BJ (cell line): ENCODE measurements around the gene TRMT2A. TPM values are rescaled to one million over a fixed set of nuclear protein-coding genes. Genes with fewer than 3 reads are reported as not detected.
"Not testable (repeated sequence)": the region's sequence is repeated elsewhere in the genome, so short reads cannot be mapped to it uniquely, and the experiment has no call there.

Experiments
- CTCF ChIA-PET: fragments of 350-600 bp; formaldehyde crosslinking; extraction: SDS; loops from one replicate; lab custom pipeline; 2021; ENCODE audit warnings: antibody characterized with exemption, inconsistent platforms; lab: Yijun Ruan, JAX
- POLR2A ChIA-PET: fragments of 300-600 bp; sonication (Branson Sonifier 250); formaldehyde crosslinking; extraction: SDS; loops from one replicate; lab custom pipeline; 2021; ENCODE audit warnings: antibody characterized with exemption; lab: Charles Lee
- DNase-seq: peaks from one replicate; pipeline ENCODE4 v3.0.0-alpha.2; 2011; ENCODE audit warnings: low read depth
- H3K27me3 ChIP-seq: 2 replicates; pipeline ENCODE4 v1.6.0; 2011; ENCODE audit warnings: low read length; ENCODE audit not compliant: control insufficient read depth, insufficient read depth
- H3K36me3 ChIP-seq: 2 replicates; pipeline ENCODE4 v1.5.1; 2011; ENCODE audit warnings: low read length; ENCODE audit not compliant: control insufficient read depth, insufficient read depth
- H3K4me3 ChIP-seq: 2 replicates; pipeline ENCODE4 v1.5.1; 2011; ENCODE audit warnings: low read depth, mild to moderate bottlenecking, control low read depth, low read length
- polyA plus RNA-seq: library from polyadenylated mRNA; depleted of rRNA; stranded (reverse); fragments of >200 nt; gene quantifications from 2 replicates; pipeline ENCODE4 v1.2.3, GENCODE V29; 2011
- TF ChIP-seq, protein P1 (sequence below): IDR thresholded peaks from 2 replicates; pipeline ENCODE4 v1.5.1; 2011; ENCODE audit warnings: low read depth, mild to moderate bottlenecking, control low read depth, inconsistent platforms, low read length, moderate library complexity; ENCODE audit not compliant: insufficient read depth

TRMT2A gene
- polyA plus RNA-seq, 1 experiment: 34.2 TPM

DNA sequence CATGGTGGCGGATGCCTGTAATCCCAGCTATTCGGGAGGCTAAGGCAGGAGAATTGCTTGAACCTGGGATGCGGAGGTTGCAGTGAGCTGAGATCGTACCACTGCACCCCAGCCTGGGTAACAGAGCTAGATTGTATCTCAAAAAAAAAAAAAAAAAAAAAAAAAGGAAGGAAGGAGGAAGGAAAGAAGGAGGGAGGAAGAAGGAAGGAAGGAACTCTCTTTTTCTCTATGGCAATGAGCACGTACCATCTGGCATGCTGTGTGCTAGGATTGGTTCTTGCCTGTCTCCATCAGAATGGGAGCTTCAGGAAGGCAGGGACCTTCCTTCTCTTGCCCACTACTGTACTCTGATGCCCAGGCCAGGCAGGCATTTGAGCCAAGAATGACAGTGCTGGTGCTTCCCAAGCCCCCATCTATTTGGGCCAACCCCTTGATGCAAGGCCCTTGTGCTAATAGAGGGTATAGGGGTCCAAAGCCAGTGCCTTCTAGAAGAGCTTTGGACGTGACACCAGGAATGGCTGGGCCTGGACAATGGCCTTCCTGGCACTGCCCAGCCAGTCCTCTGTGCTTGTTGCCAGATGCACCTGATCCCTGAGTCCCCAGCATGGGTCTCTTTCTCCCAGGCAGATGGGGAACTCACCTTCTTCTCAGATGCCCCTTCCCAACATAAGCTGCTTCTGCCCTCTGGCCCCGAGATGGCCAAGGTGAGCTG, 47.5 kb downstream of the TRMT2A start:
- POLR2A ChIA-PET: interaction anchor here (0.7 kb wide), 1 partner anchor 22 kb away, joined by 4 read pairs; no protein-coding TSS in a partner anchor

DNA sequence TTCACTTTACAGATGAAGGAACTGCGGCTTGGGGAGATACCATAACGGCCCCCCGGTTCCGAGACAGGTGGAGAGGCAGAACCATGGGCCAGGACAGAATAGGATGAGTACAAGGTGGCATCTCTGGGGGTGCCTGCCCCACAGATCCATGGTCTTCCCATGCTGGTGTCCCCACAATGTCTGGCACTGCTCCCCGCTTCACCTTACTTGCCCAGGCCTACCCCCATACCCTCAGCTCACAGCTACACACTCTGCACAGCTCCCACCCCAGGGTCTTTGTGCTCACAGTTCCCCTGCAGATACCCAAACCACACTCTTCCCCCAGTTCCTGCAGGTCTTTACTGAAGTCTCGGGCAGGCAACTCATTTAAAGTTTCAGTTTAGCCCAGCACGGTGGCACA, 48.4 kb downstream of the TRMT2A start:
- H3K36me3 ChIP-seq: peaks cover 9% of the 10 kb centered on the region
- TF ChIP-seq, protein P1, sequence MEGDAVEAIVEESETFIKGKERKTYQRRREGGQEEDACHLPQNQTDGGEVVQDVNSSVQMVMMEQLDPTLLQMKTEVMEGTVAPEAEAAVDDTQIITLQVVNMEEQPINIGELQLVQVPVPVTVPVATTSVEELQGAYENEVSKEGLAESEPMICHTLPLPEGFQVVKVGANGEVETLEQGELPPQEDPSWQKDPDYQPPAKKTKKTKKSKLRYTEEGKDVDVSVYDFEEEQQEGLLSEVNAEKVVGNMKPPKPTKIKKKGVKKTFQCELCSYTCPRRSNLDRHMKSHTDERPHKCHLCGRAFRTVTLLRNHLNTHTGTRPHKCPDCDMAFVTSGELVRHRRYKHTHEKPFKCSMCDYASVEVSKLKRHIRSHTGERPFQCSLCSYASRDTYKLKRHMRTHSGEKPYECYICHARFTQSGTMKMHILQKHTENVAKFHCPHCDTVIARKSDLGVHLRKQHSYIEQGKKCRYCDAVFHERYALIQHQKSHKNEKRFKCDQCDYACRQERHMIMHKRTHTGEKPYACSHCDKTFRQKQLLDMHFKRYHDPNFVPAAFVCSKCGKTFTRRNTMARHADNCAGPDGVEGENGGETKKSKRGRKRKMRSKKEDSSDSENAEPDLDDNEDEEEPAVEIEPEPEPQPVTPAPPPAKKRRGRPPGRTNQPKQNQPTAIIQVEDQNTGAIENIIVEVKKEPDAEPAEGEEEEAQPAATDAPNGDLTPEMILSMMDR: no peak
- ChIA-PET POLR2A (interaction anchor here (0.7 kb wide), 1 partner anchor 21 kb away, joined by 4 read pairs; no protein-coding TSS in a partner anchor), CTCF (no interaction called here)
- H3K27me3 ChIP-seq: no peaks in the 10 kb centered on the region
- no peak overlapping the region for H3K4me3 ChIP-seq
- no peak for DNase-seq

More for the DNA sequence above, 47.5 kb downstream of the TRMT2A start:
- CTCF ChIA-PET: no interaction called here
- TF ChIP-seq, protein P1: no peak
- DNase-seq: no peak
- Histone ChIP-seq H3K4me3 (no peak overlapping the region), H3K27me3 (no peaks in the 10 kb centered on the region), H3K36me3 (peaks cover 2% of the 10 kb centered on the region)

DNA sequence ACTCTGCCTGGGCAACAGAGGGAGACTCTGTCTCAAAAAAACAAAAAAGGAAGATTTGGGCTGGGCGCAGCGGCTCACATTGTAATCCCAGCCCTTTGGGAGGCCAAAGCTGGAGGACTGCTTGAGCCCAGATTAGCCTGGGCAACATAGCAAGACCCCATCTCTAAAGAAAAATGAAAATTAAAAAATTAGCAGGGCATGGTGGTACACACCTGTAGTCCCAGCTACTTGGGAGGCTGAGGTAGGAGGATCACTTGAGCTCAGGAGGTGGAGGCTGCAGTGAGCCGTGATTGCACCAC, 49.7 kb downstream of the TRMT2A start:
- H3K36me3 ChIP-seq: peaks cover 18% of the 10 kb centered on the region
- DNase-seq, POLR2A ChIA-PET, H3K27me3 ChIP-seq, H3K4me3 ChIP-seq: not testable (repeated sequence)
- CTCF ChIA-PET: interaction anchor here (0.6 kb wide), 1 partner anchor 167 kb away, joined by 4 read pairs; no protein-coding TSS in a partner anchor

DNA sequence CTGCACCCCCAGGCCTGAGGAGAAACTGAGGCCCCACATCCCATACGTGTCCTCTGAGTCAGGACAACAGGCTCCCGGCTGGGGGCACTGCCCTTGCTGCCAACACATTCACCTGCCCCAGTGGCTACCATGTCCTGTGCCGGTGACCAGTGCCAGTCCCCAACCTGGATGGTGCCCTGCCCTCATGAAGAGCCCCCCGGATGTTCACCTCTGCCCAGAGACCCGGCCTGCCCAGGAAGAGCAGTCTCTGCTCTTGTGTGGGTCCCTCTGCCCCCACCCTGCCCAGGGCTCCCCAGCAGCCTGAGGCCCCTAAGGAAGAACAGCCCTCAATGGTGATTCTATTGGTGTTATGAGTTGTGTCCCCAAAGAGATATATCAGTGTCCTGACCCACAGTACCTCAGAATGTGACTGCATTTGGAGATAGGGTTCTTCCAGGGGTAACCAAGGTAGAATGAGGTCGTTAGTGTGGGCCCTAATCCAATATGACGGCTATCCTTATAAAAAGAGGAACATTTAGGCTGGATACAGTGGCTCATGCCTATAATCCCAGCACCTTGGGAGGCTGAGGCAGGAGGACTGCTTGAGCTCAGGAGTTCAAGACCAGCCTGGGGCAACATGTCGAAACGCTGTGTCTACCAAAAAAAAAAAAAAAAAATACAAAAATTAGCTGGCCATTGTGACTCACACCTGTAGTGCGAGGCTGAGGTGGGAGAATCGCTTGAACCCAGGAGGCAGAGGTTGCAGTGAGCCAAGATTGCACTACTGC, 50.2 kb downstream of the TRMT2A start:
- DNase-seq: no peak
- Histone ChIP-seq H3K4me3 (no peak overlapping the region), H3K27me3 (no peaks in the 10 kb centered on the region), H3K36me3 (peaks cover 19% of the 10 kb centered on the region)
- ChIA-PET CTCF (interaction anchor here (0.6 kb wide), 1 partner anchor 166 kb away, joined by 4 read pairs; no protein-coding TSS in a partner anchor), POLR2A (no interaction called here)
- TF ChIP-seq, protein P1: no peak

DNA sequence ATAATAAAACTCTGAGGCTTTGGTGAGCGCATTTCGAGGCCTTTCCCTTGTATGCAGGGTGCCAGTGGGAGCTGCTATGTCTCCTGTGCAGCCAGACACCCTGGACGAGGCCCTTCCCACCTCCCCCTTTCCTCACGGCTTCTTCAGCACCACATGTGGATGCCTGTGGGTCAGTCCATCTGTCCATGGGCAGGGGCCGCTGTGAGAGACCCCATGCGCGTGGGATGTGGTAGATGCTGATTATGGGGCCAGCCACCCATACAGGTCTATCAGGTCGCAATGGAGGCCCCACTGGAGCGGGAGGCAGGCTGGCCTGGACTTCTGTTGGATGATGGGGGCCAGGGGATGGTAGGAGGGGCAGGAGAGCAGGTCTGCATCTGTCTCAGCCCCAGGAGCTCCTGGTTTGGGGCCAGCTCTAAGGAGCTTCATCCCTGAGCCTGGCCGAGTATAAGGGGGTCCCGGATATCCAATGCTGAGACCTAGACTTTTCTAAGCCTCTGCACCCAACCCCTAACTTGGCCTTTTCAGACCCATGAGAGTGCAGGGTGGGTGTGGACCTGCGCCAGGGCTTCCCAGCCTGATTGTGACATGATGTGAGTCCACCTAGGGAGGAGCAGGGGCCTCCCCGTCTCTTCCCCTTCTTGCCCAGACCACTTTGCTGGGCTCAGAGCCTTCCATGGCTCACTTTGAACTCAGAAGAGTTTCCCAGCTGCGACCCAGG, 51.0 kb downstream of the TRMT2A start:
- H3K27me3 ChIP-seq: no peaks in the 10 kb centered on the region
- DNase-seq: no peak
- TF ChIP-seq, protein P1: no peak
- no peak overlapping the region for H3K4me3 ChIP-seq
- H3K36me3 ChIP-seq: peaks cover 25% of the 10 kb centered on the region
- ChIA-PET POLR2A (no interaction called here), CTCF (interaction anchor here (0.6 kb wide), 1 partner anchor 27 kb away, joined by 3 read pairs; no protein-coding TSS in a partner anchor)
